ENCODE measurements around the gene ATRX.

DNA sequence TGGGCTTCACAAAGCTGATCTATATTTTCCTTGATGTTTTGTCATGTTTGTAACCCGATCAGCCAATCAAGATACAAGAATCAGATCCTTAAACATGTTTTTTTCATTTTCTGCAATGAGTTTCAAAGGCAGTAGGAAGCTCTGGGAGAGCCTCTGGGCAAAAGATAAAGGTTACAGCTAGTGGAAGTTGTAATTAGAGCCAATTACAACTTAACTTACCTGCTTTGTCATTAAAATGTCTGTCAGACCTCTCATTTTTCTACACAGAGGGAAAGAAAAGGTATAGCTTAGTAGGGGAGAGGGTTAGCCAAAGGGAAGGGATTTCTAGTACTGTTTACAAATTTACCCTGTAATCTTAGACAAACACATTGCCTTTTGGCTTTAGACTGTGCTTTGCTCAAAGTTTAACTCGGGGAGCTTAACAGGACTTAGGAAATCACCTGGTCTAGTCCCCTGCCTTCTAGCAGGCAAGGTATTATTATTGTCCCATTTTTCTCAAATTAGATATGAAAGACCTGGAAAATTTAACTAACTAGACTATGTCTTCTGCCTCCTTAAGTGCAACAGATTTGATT lies 283.0 kb downstream of the ATRX start:
- TF ChIP-seq POLR2A (IDR thresholded peaks at IDR 0.05; ENCODE audit: low read depth, low read length) (no peak), POLR2AphosphoS5 (IDR thresholded peaks at IDR 0.05; ENCODE audit: low read depth, low read length) (no peak), SPI1 (IDR thresholded peaks at IDR 0.05; ENCODE audit: low read depth, low read length) (no peak), TAF1 (IDR thresholded peaks at IDR 0.05; ENCODE audit: low read depth, low read length) (no peak), POU2F2 (IDR thresholded peaks at IDR 0.05; ENCODE audit: low read depth, low read length) (no peak), PAX5 (IDR thresholded peaks at IDR 0.05; ENCODE audit: insufficient read depth, low read length, severe bottlenecking) (no peak)
